B cell (primary cell): ENCODE results near the gene ASIC4. TPM values are rescaled to one million over a fixed set of nuclear protein-coding genes. Genes with fewer than 3 reads are reported as not detected.
A peak's percentile ranks its signal among the peaks of the same experiment; 100 is the strongest.

ENCODE experiments used
- ATAC-seq: fragments of 200-7000 bp; cut with Tn5 transposase; one replicate; pipeline ENCODE4 v1.10.0; 2021; ENCODE audit warnings: low read depth, mild to moderate bottlenecking, moderate number of reproducible peaks, moderate library complexity
- CTCF ChIA-PET: fragments of 350-600 bp; sonication (Branson Sonifier 250); formaldehyde crosslinking; loops from one replicate; lab custom pipeline; 2021; ENCODE audit warnings: antibody characterized with exemption, inconsistent platforms; lab: Charles Lee
- POLR2A ChIA-PET: fragments of 350-600 bp; sonication (Branson Sonifier 250); formaldehyde crosslinking; loops from one replicate; lab custom pipeline; 2021; ENCODE audit warnings: antibody characterized with exemption; lab: Charles Lee
- DNase-seq: peaks from one replicate; pipeline ENCODE4 v3.0.0; 2013
- H2AFZ ChIP-seq: 2 replicates; pipeline ENCODE4 v1.6.1; 2012; ENCODE audit warnings: mild to moderate bottlenecking, low read depth, low read length; ENCODE audit not compliant: insufficient read depth, poor library complexity, severe bottlenecking
- H3K27ac ChIP-seq, 2 donors: 1 replicate in 1 of 2; 2 replicates in 1 of 2; pipeline ENCODE4 v1.5.1; 2012 to 2013; ENCODE audit warnings: low read length in 2 of 2, mild to moderate bottlenecking in 2 of 2, moderate library complexity in 1 of 2
- H3K27me3 ChIP-seq, 4 experiments: fragments of 200-600 bp in 1 of 4; sonication (generic) in 1 of 4; replicated peaks in 1 of 4; 1 replicate in 2 of 4; 2 replicates in 2 of 4; pipeline versions ENCODE4 v1.6.1 to v1.7.0; 2013 to 2016; ENCODE audit warnings: low read length in 3 of 4, mild to moderate bottlenecking in 2 of 4, mixed read lengths in 1 of 4, moderate library complexity in 1 of 4; ENCODE audit not compliant: insufficient read depth in 4 of 4, control insufficient read depth in 3 of 4; ENCODE audit errors: control extremely low read depth in 1 of 4
- H3K36me3 ChIP-seq, 2 experiments: replicated peaks in 1 of 2; 1 replicate in 1 of 2; 2 replicates in 1 of 2; pipeline versions ENCODE4 v1.6.1 to v1.7.1; 2013; ENCODE audit warnings: low read length in 1 of 2; ENCODE audit not compliant: insufficient read depth in 2 of 2, control insufficient read depth in 1 of 2; ENCODE audit errors: control extremely low read depth in 1 of 2, extremely low read depth in 1 of 2
- H3K4me1 ChIP-seq, 2 donors: fragments of 200-600 bp in 1 of 2; sonication (generic) in 1 of 2; 1 replicate in 1 of 2; 2 replicates in 1 of 2; pipeline versions ENCODE4 v1.5.1 to v1.6.1; 2013 to 2017; ENCODE audit warnings: low read length in 2 of 2; ENCODE audit not compliant: control insufficient read depth in 2 of 2, insufficient read depth in 2 of 2
- H3K4me2 ChIP-seq: replicated peaks from 2 replicates; pipeline ENCODE3; 2012; ENCODE audit warnings: mild to moderate bottlenecking, low read depth, low read length; ENCODE audit not compliant: poor library complexity, severe bottlenecking
- H3K4me3 ChIP-seq, 5 experiments: fragments of 200-600 bp in 1 of 5; sonication (generic) in 1 of 5; 1 replicate in 3 of 5; 2 replicates in 2 of 5; pipeline versions ENCODE4 v1.5.1 to v1.7.0; 2011 to 2016; ENCODE audit warnings: low read length in 4 of 5, mild to moderate bottlenecking in 4 of 5, low read depth in 2 of 5, control low read depth in 1 of 5, moderate library complexity in 1 of 5; ENCODE audit not compliant: insufficient read depth in 1 of 5; ENCODE audit errors: control extremely low read depth in 1 of 5, extremely low read depth in 1 of 5
- H3K79me2 ChIP-seq: fragments of 200-600 bp; sonication (generic); one replicate; pipeline ENCODE4 v1.6.0; 2016; ENCODE audit warnings: low read length; ENCODE audit not compliant: control insufficient read depth, insufficient read depth
- H3K9ac ChIP-seq: fragments of 200-600 bp; sonication (generic); 2 replicates; pipeline ENCODE4 v1.6.1; 2017; ENCODE audit warnings: mild to moderate bottlenecking, low read length, moderate library complexity
- H3K9me3 ChIP-seq, 3 donors: one replicate each; pipeline versions ENCODE4 v1.6.1 to v1.7.1; 2013; ENCODE audit warnings: low read length in 2 of 3; ENCODE audit not compliant: control insufficient read depth in 2 of 3, insufficient read depth in 1 of 3; ENCODE audit errors: control extremely low read depth in 1 of 3
- H4K20me1 ChIP-seq: 2 replicates; pipeline ENCODE4 v1.6.0; 2012; ENCODE audit warnings: mild to moderate bottlenecking, low read length; ENCODE audit not compliant: insufficient read depth, control insufficient read depth, poor library complexity, severe bottlenecking
- H3K27ac Mint-ChIP-seq: one replicate; pipeline ENCODE4 v1.8.0; 2021; ENCODE audit warnings: mixed read lengths
- H3K27me3 Mint-ChIP-seq: one replicate; pipeline ENCODE4 v1.8.0; 2021; ENCODE audit warnings: mixed read lengths
- H3K4me1 Mint-ChIP-seq: one replicate; pipeline ENCODE4 v1.8.0; 2021; ENCODE audit warnings: mixed read lengths
- H3K4me3 Mint-ChIP-seq: one replicate; pipeline ENCODE4 v1.8.0; 2021; ENCODE audit warnings: mixed read lengths
- H3K9me3 Mint-ChIP-seq: one replicate; pipeline ENCODE4 v1.8.0; 2022; ENCODE audit warnings: mixed read lengths; ENCODE audit not compliant: insufficient read depth
- CTCF ChIP-seq: fragments of 200-600 bp; IDR thresholded peaks from one replicate; pipeline ENCODE4 v1.8.0; 2022; ENCODE audit warnings: antibody characterized with exemption, mild to moderate bottlenecking
- EZH2 ChIP-seq: IDR thresholded peaks from 2 replicates; pipeline ENCODE4 v1.6.1; 2012; ENCODE audit warnings: borderline replicate concordance, low read depth, mild to moderate bottlenecking, moderate library complexity, low read length; ENCODE audit not compliant: insufficient read depth, poor library complexity, severe bottlenecking
- WGBS: methylation state at CpG from one replicate; pipeline ENCODE4 v1.1.5; 2013; ENCODE audit warnings: missing lambda C conversion rate; ENCODE audit not compliant: insufficient coverage; 5-methylcytosine and 5-hydroxymethylcytosine counted together
- intact Hi-C: fragments of 100-400 bp; cut with micrococcal nuclease; formaldehyde crosslinking; loops from one replicate; pipeline ENCODE4 v1.10.0; 2022
- polyA plus RNA-seq: library from polyadenylated mRNA; depleted of rRNA; stranded (reverse); fragments of >200 nt; gene quantifications from 2 replicates; pipeline ENCODE4 v1.2.3, GENCODE V29; 2012
- total RNA-seq, 2 donors: library from RNA; stranded (reverse); fragments of 120-200 nt in 1 of 2; gene quantifications; 1 replicate in 1 of 2; 2 replicates in 1 of 2; pipeline versions ENCODE4 v1.2.3 to v1.2.4, GENCODE V29; 2013 to 2022

The ASIC4 gene
- total and polyA plus RNA-seq, 2 donors (not counting 1 experiment from before 2014, with no cell fraction given): not detected

- Histone ChIP-seq H3K9ac (no peak overlapping the region), H3K36me3 (no peaks in the 10 kb centered on the region), H4K20me1 (no peaks in the 10 kb centered on the region), H3K9me3 (peaks cover 0 to 7% (median 0%) of the 10 kb centered on the region in 3 donors), H3K27ac (no peak overlapping the region), H3K79me2 (no peaks in the 10 kb centered on the region), H3K4me3 (no peak overlapping the region), H2AFZ (no peak overlapping the region), H3K4me1 (peaks cover 7 to 15% of the 10 kb centered on the region in 2 donors), H3K4me2 (no peak overlapping the region), H3K27me3 (peaks cover 0 to 45% (median 12%) of the 10 kb centered on the region in 4 experiments)
- ChIA-PET CTCF (no interaction called here), POLR2A (no interaction called here)
- H3K4me1 Mint-ChIP-seq: peaks cover 10% of the 10 kb centered on the region
- H3K27ac Mint-ChIP-seq: no peak overlapping the region
- H3K4me3 Mint-ChIP-seq: no peak overlapping the region
- ATAC-seq: no peak
- no peak for DNase-seq
- WGBS: 93% methylated on average over 8 of the region's 8 CpGs
- intact Hi-C loops: no loop called here
- H3K27me3 Mint-ChIP-seq: peaks cover 55% of the 10 kb centered on the region
- no peaks in the 10 kb centered on the region for H3K9me3 Mint-ChIP-seq
- no peak for TF ChIP-seq CTCF
- no peak for TF ChIP-seq EZH2
These were observed 34.3 kb upstream of the ASIC4 start for GRCh38 chr2:219480004-219480403.

GRCh38 chr2:219482674-219483405 is 31.4 kb upstream of the ASIC4 start:
- peaks cover 7 to 16% of the 10 kb centered on the region in 2 donors for H3K4me1 ChIP-seq
- peaks cover 0 to 3% (median 0%) of the 10 kb centered on the region in 3 donors for H3K9me3 ChIP-seq
- DNase-seq (no peak), ATAC-seq (no peak)
- 76% methylated on average over 17 of the region's 17 CpGs for WGBS
- no peaks in the 10 kb centered on the region for H3K9me3 Mint-ChIP-seq
- POLR2A ChIA-PET: no interaction called here
- no peak overlapping the region for H3K9ac ChIP-seq
- H3K36me3 ChIP-seq: no peaks in the 10 kb centered on the region
- no peak overlapping the region for H2AFZ ChIP-seq
- no peaks in the 10 kb centered on the region for H4K20me1 ChIP-seq
- H3K27me3 ChIP-seq: peaks cover 0 to 60% (median 19%) of the 10 kb centered on the region in 4 experiments
- H3K4me3 Mint-ChIP-seq: no peak overlapping the region
- no peak overlapping the region for H3K4me3 ChIP-seq
- H3K27ac Mint-ChIP-seq: no peak overlapping the region
- no peak overlapping the region for H3K27ac ChIP-seq
- H3K4me1 Mint-ChIP-seq: peaks cover 10% of the 10 kb centered on the region
- H3K4me2 ChIP-seq: peak overlapping the region; percentile 79
- H3K27me3 Mint-ChIP-seq: peaks cover 61% of the 10 kb centered on the region
- intact Hi-C loops: no loop called here
- no peaks in the 10 kb centered on the region for H3K79me2 ChIP-seq
- TF ChIP-seq EZH2 (no peak), CTCF (no peak)
- CTCF ChIA-PET: interaction anchor here (1.4 kb wide), 1 partner anchor 47 kb away, joined by 5 read pairs; no protein-coding TSS in a partner anchor
